ENCODE measurements around the gene SPPL2C.

Gene SPPL2C

GRCh38 chr17:45833920-45834319 is 10.8 kb upstream of the SPPL2C start:
- TF ChIP-seq CTCF (IDR thresholded peaks at IDR 0.05; ENCODE audit: low read depth, low read length) = no peak
- DNase-seq (ENCODE audit: extremely low read depth, low read depth) = no peak

- TF ChIP-seq CTCF (IDR thresholded peaks at IDR 0.05; ENCODE audit: low read depth, low read length) = no peak
- DNase-seq (ENCODE audit: extremely low read depth, low read depth) = no peak
Measured at GRCh38 chr17:45834471-45835396, 9.9 kb upstream of the SPPL2C start.

GRCh38 chr17:45835481-45835880 is 9.2 kb upstream of the SPPL2C start:
- TF ChIP-seq CTCF (IDR thresholded peaks at IDR 0.05; ENCODE audit: low read depth, low read length) = no peak
- no peak for DNase-seq (ENCODE audit: extremely low read depth, low read depth)

GRCh38 chr17:45836047-45837044 is 8.3 kb upstream of the SPPL2C start:
- no peak for TF ChIP-seq CTCF (IDR thresholded peaks at IDR 0.05; ENCODE audit: low read depth, low read length)
- no peak for DNase-seq (ENCODE audit: extremely low read depth, low read depth)

GRCh38 chr17:45837187-45837586 is 7.5 kb upstream of the SPPL2C start:
- TF ChIP-seq CTCF (IDR thresholded peaks at IDR 0.05; ENCODE audit: low read depth, low read length) = no peak

GRCh38 chr17:45837603-45838002 is 7.1 kb upstream of the SPPL2C start:
- DNase-seq (ENCODE audit: extremely low read depth, low read depth) = no peak
- no peak for TF ChIP-seq CTCF (IDR thresholded peaks at IDR 0.05; ENCODE audit: low read depth, low read length)

More at GRCh38 chr17:45837187-45837586, 7.5 kb upstream of the SPPL2C start:
- DNase-seq (ENCODE audit: extremely low read depth, low read depth) = no peak

All from AG09319 (cell line).